Measurements from ENCODE around the gene NTNG1. TPM values are rescaled to one million over a fixed set of nuclear protein-coding genes. Genes with fewer than 3 reads are reported as not detected.

The NTNG1 gene
- total and polyA plus RNA-seq, 10 of the 15 experiments (the other 5 are each of a cell fraction or from before 2014, with no cell fraction given) = 0.18 to 2.3 (median 1.1) TPM; not detected in 1

- TF ChIP-seq TARDBP (IDR thresholded peaks at IDR 0.05; ENCODE audit: borderline replicate concordance) (no peak), IRF4 (IDR thresholded peaks at IDR 0.05; ENCODE audit: low read depth, low read length) (no peak), SP1 (IDR thresholded peaks at IDR 0.05; ENCODE audit: low read depth, low read length) (no peak), NBN (IDR thresholded peaks at IDR 0.05) (no peak), SREBF1 (IDR thresholded peaks at IDR 0.05; ENCODE audit: low read length) (no peak), HCFC1 (IDR thresholded peaks at IDR 0.05; ENCODE audit: low read length) (no peak), E4F1 (IDR thresholded peaks at IDR 0.05; ENCODE audit: borderline replicate concordance, partially characterized antibody) (no peak), SMC3 (IDR thresholded peaks at IDR 0.05; ENCODE audit: borderline replicate concordance, low read length) (no peak), STAT3 (IDR thresholded peaks at IDR 0.05; ENCODE audit: low read depth, low read length) (no peak), NFXL1 (IDR thresholded peaks at IDR 0.05; ENCODE audit: borderline replicate concordance) (no peak), KDM1A (IDR thresholded peaks at IDR 0.05; ENCODE audit: borderline replicate concordance) (no peak), EZH2 (IDR thresholded peaks at IDR 0.05; ENCODE audit: borderline replicate concordance, control insufficient read depth, low read depth, low read length) (no peak), SKIL (IDR thresholded peaks at IDR 0.05; ENCODE audit: low read depth, poor library complexity, severe bottlenecking) (no peak), USF1 (IDR thresholded peaks at IDR 0.05; ENCODE audit: borderline replicate concordance, extremely low read length, insufficient read depth, low read depth, low read length) (no peak), CREM (IDR thresholded peaks at IDR 0.05; ENCODE audit: low read depth) (no peak), IKZF1 (conservative IDR thresholded peaks at IDR 0.05) (no peak)
These were observed 16.1 kb upstream of the NTNG1 start (continued) for GRCh38 chr1:107124694-107125093.
